Subcutaneous adipose tissue (tissue), 4 donors: Measurements from ENCODE around the gene RAPGEF5. TPM values are rescaled to one million over a fixed set of nuclear protein-coding genes. Genes with fewer than 3 reads are reported as not detected.

Source experiments
- CTCF ChIP-seq: fragments of 450-650 bp; IDR thresholded peaks from one replicate; pipeline ENCODE4 v1.5.1; 2016; ENCODE audit warnings: low read depth, mild to moderate bottlenecking, control low read depth, antibody characterized with exemption, moderate library complexity
- total RNA-seq, 4 donors: library from RNA; depleted of rRNA; stranded (reverse); fragments of >200 nt; gene quantifications; one replicate each; pipeline ENCODE4 v1.1.0, GENCODE V29; 2016

The RAPGEF5 gene
- total RNA-seq, 4 donors from 2014 or later = 19.7 to 96.2 (median 63.1) TPM

GRCh38 chr7:22194658-22195273 is 162.2 kb downstream of the RAPGEF5 start:
- no peak for TF ChIP-seq CTCF

GRCh38 chr7:22193450-22193983 is 163.4 kb downstream of the RAPGEF5 start:
- TF ChIP-seq CTCF = no peak

DNA sequence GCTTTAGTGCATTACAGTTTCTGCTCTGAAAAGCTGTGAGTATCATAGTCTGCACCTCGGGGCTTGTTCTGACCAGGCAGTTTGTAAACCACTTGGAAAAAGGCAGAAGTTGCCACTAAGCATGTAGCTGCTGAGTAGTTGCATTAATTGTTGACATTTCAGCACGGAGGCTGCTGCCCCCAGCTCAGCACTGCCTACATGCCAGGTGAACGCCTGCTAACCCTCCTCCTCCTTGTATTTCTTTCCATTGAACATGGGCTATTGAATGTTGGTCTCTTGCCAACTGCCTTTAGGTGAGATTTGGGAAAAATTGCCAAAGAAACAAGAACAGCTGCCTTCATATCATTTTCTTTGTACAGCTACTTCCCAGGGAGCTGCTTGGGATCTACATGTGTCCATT is 164.2 kb downstream of the RAPGEF5 start:
- no peak for TF ChIP-seq CTCF

GRCh38 chr7:22190736-22191135 is 166.2 kb downstream of the RAPGEF5 start:
- TF ChIP-seq CTCF = no peak

GRCh38 chr7:22189741-22190140 is 167.2 kb downstream of the RAPGEF5 start:
- TF ChIP-seq CTCF = no peak

GRCh38 chr7:22189230-22189629 is 167.7 kb downstream of the RAPGEF5 start:
- no peak for TF ChIP-seq CTCF

- no peak for TF ChIP-seq CTCF
Measured at GRCh38 chr7:22187691-22188348, 169.1 kb downstream of the RAPGEF5 start.
